GM12873 (cell line): ENCODE data around the gene ZNF546.

ENCODE experiments used
- CTCF ChIP-seq: IDR thresholded peaks from 2 replicates; pipeline ENCODE4 v1.5.1; 2012; ENCODE audit warnings: low read depth, mild to moderate bottlenecking, moderate library complexity, low read length, control low read depth; ENCODE audit not compliant: insufficient read depth; ENCODE audit errors: missing control alignments

Gene ZNF546

GRCh38 chr19:39996811-39997637 is at the start of gene ZNF546:
Gene ZNF546, plus strand, starts transcription at chr19:39997060. Its CDS starts 1,267 bp downstream, at chr19:39998327.
- TF ChIP-seq CTCF = no peak

GRCh38 chr19:39949026-39949747 is 47.7 kb upstream of the ZNF546 start:
- TF ChIP-seq CTCF = no peak

GRCh38 chr19:39951065-39951650 is 45.7 kb upstream of the ZNF546 start:
- TF ChIP-seq CTCF = no peak

GRCh38 chr19:39951686-39952085 is 45.2 kb upstream of the ZNF546 start:
- TF ChIP-seq CTCF = no peak

GRCh38 chr19:39953915-39954314 is 42.9 kb upstream of the ZNF546 start:
- no peak for TF ChIP-seq CTCF

- TF ChIP-seq CTCF = no peak
Observed at GRCh38 chr19:39963898-39964297, 33.0 kb upstream of the ZNF546 start.

- no peak for TF ChIP-seq CTCF
Observed at GRCh38 chr19:39966617-39967016, 30.2 kb upstream of the ZNF546 start.
